Parathyroid adenoma (tissue), 2 donors: ENCODE data around the gene CALHM1.
A peak's percentile ranks its signal among the peaks of the same experiment; 100 is the strongest.

ENCODE experiments used
- H2AFZ ChIP-seq: fragments of 300-600 bp; sonication (generic); one replicate; pipeline ENCODE4 v1.7.0; 2017; ENCODE audit warnings: antibody characterized with exemption, mild to moderate bottlenecking
- H3K27ac ChIP-seq: fragments of 300-600 bp; sonication (generic); one replicate; pipeline ENCODE4 v1.7.0; 2017
- H3K27me3 ChIP-seq: fragments of 300-600 bp; sonication (generic); one replicate; pipeline ENCODE4 v1.7.0; 2017; ENCODE audit warnings: low read length; ENCODE audit not compliant: control insufficient read depth, insufficient read depth
- H3K36me3 ChIP-seq: fragments of 300-600 bp; sonication (generic); one replicate; pipeline ENCODE4 v1.7.0; 2017; ENCODE audit warnings: low read length; ENCODE audit not compliant: control insufficient read depth, insufficient read depth
- H3K4me1 ChIP-seq: fragments of 300-600 bp; sonication (generic); one replicate; pipeline ENCODE4 v1.7.0; 2017; ENCODE audit warnings: control low read depth
- H3K4me2 ChIP-seq: fragments of 300-600 bp; sonication (generic); one replicate; pipeline ENCODE4 v1.7.0; 2017; ENCODE audit warnings: low read length
- H3K4me3 ChIP-seq: fragments of 300-600 bp; sonication (generic); one replicate; pipeline ENCODE4 v1.7.0; 2017; ENCODE audit warnings: low read depth, low read length
- H3K79me2 ChIP-seq: fragments of 300-600 bp; sonication (generic); one replicate; pipeline ENCODE4 v1.7.0; 2017; ENCODE audit warnings: control low read depth
- H3K9ac ChIP-seq: fragments of 300-600 bp; sonication (generic); one replicate; pipeline ENCODE4 v1.7.0; 2017; ENCODE audit warnings: mild to moderate bottlenecking
- H3K9me3 ChIP-seq: fragments of 300-600 bp; sonication (generic); one replicate; pipeline ENCODE4 v1.7.0; 2017; ENCODE audit warnings: low read length; ENCODE audit not compliant: control insufficient read depth
- TF ChIP-seq, protein P1 (sequence below): fragments of 300-600 bp; sonication (generic); IDR thresholded peaks from one replicate; pipeline ENCODE4 v1.7.0; 2017; ENCODE audit warnings: antibody characterized with exemption, mild to moderate bottlenecking
- donor health status: primary hyperparathyroidism.

The CALHM1 gene

DNA sequence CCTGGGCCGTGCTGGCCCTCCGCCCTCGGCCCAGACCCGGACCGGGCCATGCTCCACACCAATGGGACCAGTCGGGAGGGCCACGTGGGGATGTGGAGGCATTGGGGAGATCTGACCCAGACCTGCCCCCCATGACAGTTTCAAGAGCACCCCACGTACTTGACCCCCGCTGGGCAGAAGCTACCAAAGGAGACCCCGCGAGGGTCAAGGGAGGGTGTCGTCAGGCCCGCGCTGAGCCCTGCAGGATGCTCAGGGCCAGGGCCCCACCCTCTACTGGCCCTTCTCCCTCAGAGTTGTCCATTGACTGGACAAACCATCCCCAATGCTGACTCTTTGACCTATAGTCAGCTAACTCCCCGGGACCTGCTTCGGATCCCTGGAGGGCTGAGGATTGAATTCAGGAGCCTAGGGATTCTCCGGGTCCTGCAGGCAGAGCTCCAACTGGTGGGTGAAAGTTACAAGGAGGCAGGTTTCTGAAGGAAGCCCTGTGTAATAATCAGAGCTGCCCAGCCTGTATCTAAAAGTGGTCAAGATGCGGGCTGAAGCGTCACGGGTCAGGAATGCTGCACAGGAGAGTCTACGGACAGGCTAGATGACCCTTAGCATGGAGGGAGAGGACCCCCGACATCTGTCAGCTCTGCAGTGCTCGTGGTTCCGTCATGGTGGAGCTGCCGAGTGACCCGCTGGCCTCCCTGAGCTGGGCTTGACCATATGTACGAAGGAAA, 6.0 kb downstream of the CALHM1 start:
- H3K27me3 ChIP-seq: no peaks in the 10 kb centered on the region
- no peak overlapping the region for H3K9ac ChIP-seq
- peak overlapping the region; percentile 62 for H3K4me2 ChIP-seq
- H3K4me3 ChIP-seq: peak overlapping the region; percentile 43
- no peaks in the 10 kb centered on the region for H3K79me2 ChIP-seq
- H2AFZ ChIP-seq: peak overlapping the region; percentile 79
- H3K9me3 ChIP-seq: no peaks in the 10 kb centered on the region
- peak overlapping the region; percentile 25 for H3K27ac ChIP-seq
- no peaks in the 10 kb centered on the region for H3K36me3 ChIP-seq
- TF ChIP-seq, protein P1, sequence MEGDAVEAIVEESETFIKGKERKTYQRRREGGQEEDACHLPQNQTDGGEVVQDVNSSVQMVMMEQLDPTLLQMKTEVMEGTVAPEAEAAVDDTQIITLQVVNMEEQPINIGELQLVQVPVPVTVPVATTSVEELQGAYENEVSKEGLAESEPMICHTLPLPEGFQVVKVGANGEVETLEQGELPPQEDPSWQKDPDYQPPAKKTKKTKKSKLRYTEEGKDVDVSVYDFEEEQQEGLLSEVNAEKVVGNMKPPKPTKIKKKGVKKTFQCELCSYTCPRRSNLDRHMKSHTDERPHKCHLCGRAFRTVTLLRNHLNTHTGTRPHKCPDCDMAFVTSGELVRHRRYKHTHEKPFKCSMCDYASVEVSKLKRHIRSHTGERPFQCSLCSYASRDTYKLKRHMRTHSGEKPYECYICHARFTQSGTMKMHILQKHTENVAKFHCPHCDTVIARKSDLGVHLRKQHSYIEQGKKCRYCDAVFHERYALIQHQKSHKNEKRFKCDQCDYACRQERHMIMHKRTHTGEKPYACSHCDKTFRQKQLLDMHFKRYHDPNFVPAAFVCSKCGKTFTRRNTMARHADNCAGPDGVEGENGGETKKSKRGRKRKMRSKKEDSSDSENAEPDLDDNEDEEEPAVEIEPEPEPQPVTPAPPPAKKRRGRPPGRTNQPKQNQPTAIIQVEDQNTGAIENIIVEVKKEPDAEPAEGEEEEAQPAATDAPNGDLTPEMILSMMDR: no peak
- peaks cover 7% of the 10 kb centered on the region for H3K4me1 ChIP-seq

DNA sequence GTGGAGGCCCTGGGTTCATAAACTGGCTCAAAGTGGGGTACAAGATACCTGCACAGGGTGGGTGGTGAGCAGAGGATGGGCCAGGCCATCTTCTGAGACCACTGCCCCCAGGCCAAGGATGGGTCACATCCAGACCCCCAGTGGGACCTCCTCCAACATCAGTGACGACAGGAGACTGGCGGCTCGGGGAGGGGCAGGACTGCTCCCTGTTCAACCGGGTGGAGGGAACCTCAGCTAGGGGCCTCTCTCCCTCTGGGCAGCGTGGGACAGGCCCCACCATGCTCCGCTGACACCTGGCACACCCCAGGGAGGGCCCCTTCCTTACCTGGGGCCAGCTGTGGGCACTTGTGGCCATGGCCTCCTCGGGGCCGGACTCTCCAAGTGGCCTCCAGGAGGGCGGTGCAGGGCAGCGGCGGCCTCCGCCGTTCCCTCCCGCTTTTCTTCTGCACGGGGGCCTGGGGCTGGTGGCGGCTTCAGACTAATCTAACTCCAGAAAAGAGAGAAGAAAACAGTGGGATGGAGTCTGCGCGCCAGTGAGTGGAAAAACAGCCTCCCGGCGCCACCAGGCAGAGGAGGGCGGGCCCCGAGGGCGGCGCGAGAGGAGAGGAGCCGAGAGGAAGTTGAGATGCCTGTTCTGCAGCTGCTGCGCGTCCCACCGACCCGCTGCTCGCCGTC, 6.7 kb downstream of the CALHM1 start, which contains the start of gene CALHM2:
CALHM2 (minus strand) TSS at position 540 of the 675 bp plus-strand sequence. CDS start 2,429 bp downstream, outside the sequence.
- H3K4me1 ChIP-seq: peaks cover 7% of the 10 kb centered on the region
- H3K79me2 ChIP-seq: no peaks in the 10 kb centered on the region
- no peak within 1 kb of the TSS for H3K9ac ChIP-seq
- H3K27me3 ChIP-seq: no peaks in the 10 kb centered on the region
- no peaks in the 10 kb centered on the region for H3K36me3 ChIP-seq
- H3K9me3 ChIP-seq: no peaks in the 10 kb centered on the region
- peak within 1 kb of the TSS; percentile 79 for H2AFZ ChIP-seq
- H3K4me3 ChIP-seq: peak within 1 kb of the TSS; percentile 43
- TF ChIP-seq, protein P1: no peak
- H3K4me2 ChIP-seq: peak within 1 kb of the TSS; percentile 62
- peak within 1 kb of the TSS; percentile 41 for H3K27ac ChIP-seq

DNA sequence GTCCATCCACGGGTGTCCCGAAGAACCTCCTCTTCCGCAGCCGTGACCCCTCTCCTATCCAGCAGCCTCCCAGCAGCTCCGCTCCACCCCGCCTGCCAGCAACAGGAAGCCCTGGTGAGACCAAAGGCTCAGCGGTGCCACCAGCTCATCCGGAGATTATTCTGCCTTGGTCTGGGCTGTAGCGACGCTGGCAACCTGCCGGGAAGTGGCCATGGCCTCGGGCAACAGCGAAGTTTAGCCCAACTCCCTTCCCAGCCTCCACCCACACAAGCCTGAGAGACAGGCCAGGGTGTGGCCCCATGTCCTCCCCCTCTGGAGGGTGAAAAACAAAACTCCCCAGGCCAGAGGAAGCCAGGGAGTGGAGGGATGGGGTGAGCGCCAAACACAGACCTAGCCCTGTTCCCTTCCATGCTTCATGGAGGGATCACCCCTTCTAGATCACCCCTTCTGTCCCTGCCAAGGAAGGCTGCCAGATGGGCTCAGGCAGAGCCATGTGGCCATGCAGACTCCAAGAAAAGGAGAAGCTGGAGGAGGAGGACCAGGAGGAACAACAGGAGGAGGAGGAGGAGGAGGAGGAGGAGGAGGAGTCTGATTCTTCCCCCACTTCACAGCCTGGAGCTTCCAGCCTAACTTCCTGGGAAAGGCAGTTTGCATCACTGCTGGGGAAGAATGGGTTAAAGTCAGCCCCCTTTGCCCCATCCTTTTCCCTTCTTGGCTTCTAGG, 7.4 kb downstream of the CALHM1 start:
- Histone ChIP-seq H3K27ac (peak overlapping the region; percentile 41), H3K4me3 (peak overlapping the region; percentile 43), H3K4me1 (peaks cover 7% of the 10 kb centered on the region), H3K4me2 (no peak overlapping the region), H3K79me2 (no peaks in the 10 kb centered on the region), H2AFZ (no peak overlapping the region), H3K9me3 (no peaks in the 10 kb centered on the region), H3K27me3 (no peaks in the 10 kb centered on the region), H3K9ac (no peak overlapping the region), H3K36me3 (no peaks in the 10 kb centered on the region)
- TF ChIP-seq, protein P1: no peak

DNA sequence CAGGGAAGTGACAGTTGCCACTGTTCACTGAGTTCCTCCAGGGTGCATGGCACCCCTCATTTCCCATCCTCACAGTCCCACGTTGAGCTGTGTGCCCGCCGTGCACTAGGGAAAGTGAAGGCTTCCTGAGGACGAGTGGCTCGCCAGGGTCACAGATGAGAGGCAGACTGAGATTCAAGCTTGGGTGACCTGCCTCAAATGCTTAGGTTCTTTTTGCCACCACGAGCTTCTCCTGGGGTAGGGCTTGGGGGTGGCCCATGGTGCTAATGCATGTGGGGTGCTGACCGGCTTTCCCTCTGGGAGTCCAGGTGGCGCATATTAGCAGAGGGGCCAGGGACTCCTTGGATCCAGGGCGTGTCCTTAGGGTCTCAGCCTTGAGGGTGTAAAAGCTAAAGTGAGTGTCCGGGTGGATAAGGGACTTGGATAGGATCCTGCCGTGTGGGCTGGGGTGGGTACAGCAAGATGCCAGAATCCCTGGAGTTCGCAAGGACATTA, 8.5 kb downstream of the CALHM1 start:
- Histone ChIP-seq H3K79me2 (no peaks in the 10 kb centered on the region), H3K4me3 (no peak overlapping the region), H3K27ac (peak overlapping the region; percentile 21), H3K27me3 (no peaks in the 10 kb centered on the region), H2AFZ (no peak overlapping the region), H3K9ac (no peak overlapping the region), H3K9me3 (no peaks in the 10 kb centered on the region), H3K36me3 (no peaks in the 10 kb centered on the region), H3K4me1 (peaks cover 7% of the 10 kb centered on the region), H3K4me2 (no peak overlapping the region)
- TF ChIP-seq, protein P1: no peak
